Mesendoderm (in vitro differentiated cells): ENCODE measurements around the gene PRAMEF13. TPM values are rescaled to one million over a fixed set of nuclear protein-coding genes. Genes with fewer than 3 reads are reported as not detected.
"Not testable (repeated sequence)": the region's sequence is repeated elsewhere in the genome, so short reads cannot be mapped to it uniquely, and the experiment has no call there.

Experiments
- DNase-seq: peaks from one replicate; pipeline ENCODE4 v3.0.0; 2013
- H2AK5ac ChIP-seq: 2 replicates; pipeline ENCODE4 v1.6.1; 2013; ENCODE audit warnings: low read length, inconsistent platforms
- H2BK120ac ChIP-seq: 2 replicates; pipeline ENCODE4 v1.6.1; 2013; ENCODE audit warnings: low read depth, mild to moderate bottlenecking, low read length, moderate library complexity, mixed read lengths
- H2BK15ac ChIP-seq: replicated peaks from 2 replicates; pipeline ENCODE4 v1.6.1; 2013; ENCODE audit warnings: low read depth, mild to moderate bottlenecking, moderate library complexity
- H2BK5ac ChIP-seq: 2 replicates; pipeline ENCODE4 v1.6.1; 2013; ENCODE audit warnings: low read length, inconsistent platforms
- H3K18ac ChIP-seq: 2 replicates; pipeline ENCODE4 v1.6.1; 2013; ENCODE audit warnings: mild to moderate bottlenecking, low read length, mixed read lengths
- H3K23ac ChIP-seq: one replicate; pipeline ENCODE4 v1.6.1; 2013; ENCODE audit warnings: low read length
- H3K27ac ChIP-seq: 2 replicates; pipeline ENCODE4 v1.5.1; 2013; ENCODE audit warnings: low read depth, mild to moderate bottlenecking, inconsistent platforms, low read length, moderate library complexity
- H3K27me3 ChIP-seq: 2 replicates; pipeline ENCODE4 v1.6.1; 2013; ENCODE audit warnings: low read length, control low read depth, mild to moderate bottlenecking, inconsistent platforms; ENCODE audit not compliant: insufficient read depth, poor library complexity
- H3K36me3 ChIP-seq: 2 replicates; pipeline ENCODE4 v1.6.1; 2013; ENCODE audit warnings: low read length, inconsistent platforms; ENCODE audit not compliant: control insufficient read depth, insufficient read depth
- H3K4ac ChIP-seq: one replicate; pipeline ENCODE4 v1.6.1; 2013; ENCODE audit warnings: low read depth, mild to moderate bottlenecking, low read length, moderate library complexity
- H3K4me1 ChIP-seq: 2 replicates; pipeline ENCODE4 v1.6.1; 2013; ENCODE audit warnings: low read depth, low read length, inconsistent platforms; ENCODE audit not compliant: control insufficient read depth
- H3K4me2 ChIP-seq: 2 replicates; pipeline ENCODE4 v1.6.1; 2013; ENCODE audit warnings: low read length
- H3K4me3 ChIP-seq: 2 replicates; pipeline ENCODE4 v1.5.1; 2013; ENCODE audit warnings: mild to moderate bottlenecking, low read length
- H3K56ac ChIP-seq: one replicate; pipeline ENCODE4 v1.6.1; 2013; ENCODE audit warnings: low read length
- H3K79me1 ChIP-seq: 2 replicates; pipeline ENCODE4 v1.6.1; 2013; ENCODE audit warnings: low read length, inconsistent platforms
- H3K79me2 ChIP-seq: 2 replicates; pipeline ENCODE4 v1.6.1; 2013; ENCODE audit warnings: mild to moderate bottlenecking, low read length; ENCODE audit not compliant: control insufficient read depth, insufficient read depth
- H3K9ac ChIP-seq: 2 replicates; pipeline ENCODE4 v1.6.1; 2013; ENCODE audit warnings: low read length, inconsistent platforms
- H4K5ac ChIP-seq: one replicate; pipeline ENCODE4 v1.6.1; 2013; ENCODE audit warnings: low read length
- H4K8ac ChIP-seq: one replicate; pipeline ENCODE4 v1.6.1; 2013; ENCODE audit warnings: low read depth, mild to moderate bottlenecking, control low read depth, low read length, moderate library complexity
- WGBS: extraction: QIAGEN DNeasy Blood & Tissue Kit; methylation state at CpG from one replicate; pipeline ENCODE4 v1.1.7; 2013; ENCODE audit warnings: low lambda C conversion rate, missing lambda C conversion rate; ENCODE audit not compliant: insufficient coverage; ENCODE audit errors: extremely low coverage; 5-methylcytosine and 5-hydroxymethylcytosine counted together
- polyA plus RNA-seq, 2 experiments: library from polyadenylated mRNA; stranded (reverse); fragments of 200-250 nt; gene quantifications; one replicate each; pipeline ENCODE4 v1.2.3, GENCODE V29; 2013

Gene PRAMEF13
- not detected for polyA plus RNA-seq (2013, experiment 1 of 2)
- polyA plus RNA-seq (2013, experiment 2 of 2), result not detected

- H2BK120ac ChIP-seq, H3K79me2 ChIP-seq, H3K79me1 ChIP-seq: not testable (repeated sequence)
Measured at GRCh38 chr1:13201309-13201708, at the start of gene PRAMEF13. Gene PRAMEF13 (minus strand): TSS chr1:13201409. CDS start chr1:13199589, 1,820 bp downstream.

DNA sequence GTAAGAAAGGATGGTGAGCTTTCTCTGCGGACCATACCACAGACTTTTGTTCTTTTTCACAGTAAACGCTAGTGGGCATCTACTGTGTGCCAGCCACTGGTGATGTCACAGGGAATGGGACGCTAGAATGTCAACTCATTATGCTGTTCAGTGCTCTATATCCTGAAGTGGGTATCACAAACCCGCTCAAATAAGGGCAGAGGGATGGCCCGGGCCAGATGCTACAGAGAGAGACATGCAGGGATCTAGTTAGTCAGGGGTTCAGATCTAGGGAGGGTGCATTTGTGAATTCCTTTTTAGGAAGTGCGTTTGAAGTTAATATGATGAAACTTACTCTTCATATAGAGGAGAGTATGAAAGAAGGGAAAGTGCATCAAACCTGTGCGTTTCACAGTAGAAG lies 45.9 kb upstream of the PRAMEF13 start:
- DNase-seq, H3K27me3 ChIP-seq, H2BK15ac ChIP-seq, H2BK120ac ChIP-seq, H3K4ac ChIP-seq, H3K23ac ChIP-seq, H3K79me2 ChIP-seq, H3K4me3 ChIP-seq, H4K5ac ChIP-seq, H4K8ac ChIP-seq, H3K4me1 ChIP-seq, H3K79me1 ChIP-seq, H3K27ac ChIP-seq, H3K9ac ChIP-seq, H2AK5ac ChIP-seq, H2BK5ac ChIP-seq, H3K56ac ChIP-seq, H3K18ac ChIP-seq, H3K4me2 ChIP-seq, H3K36me3 ChIP-seq: not testable (repeated sequence)
- no CpG with 5 or more reads among the region's 7 CpGs for WGBS

More at GRCh38 chr1:13201309-13201708, at the start of gene PRAMEF13:
- H3K56ac ChIP-seq, H3K27me3 ChIP-seq, H4K5ac ChIP-seq, H3K23ac ChIP-seq, H3K27ac ChIP-seq, H3K18ac ChIP-seq, H3K9ac ChIP-seq, H4K8ac ChIP-seq, DNase-seq, H2BK15ac ChIP-seq, H3K4ac ChIP-seq, H3K4me3 ChIP-seq, H3K36me3 ChIP-seq, H3K4me2 ChIP-seq, H3K4me1 ChIP-seq, H2BK5ac ChIP-seq, H2AK5ac ChIP-seq: not testable (repeated sequence)
- no CpG with 5 or more reads among the region's 5 CpGs for WGBS

DNA sequence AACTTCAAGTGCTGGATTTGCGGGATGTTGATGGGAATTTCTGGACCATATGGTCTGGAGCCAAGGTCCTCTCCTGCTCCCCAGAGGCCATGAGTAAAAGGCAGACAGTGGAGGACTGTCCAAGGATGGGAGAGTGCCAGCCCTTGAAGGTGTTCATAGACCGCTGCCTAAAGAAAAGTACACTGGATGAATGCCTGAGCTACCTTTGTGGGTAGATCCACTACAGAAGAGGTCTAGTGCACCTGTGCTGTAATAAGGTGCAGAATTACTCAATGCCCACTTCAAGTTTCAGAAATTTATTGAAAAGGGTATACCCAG lies 45.3 kb upstream of the PRAMEF13 start:
- not testable (repeated sequence) for H3K18ac ChIP-seq, H3K23ac ChIP-seq, H3K9ac ChIP-seq, H3K27ac ChIP-seq, H3K79me2 ChIP-seq, H3K4me3 ChIP-seq, H4K8ac ChIP-seq, H4K5ac ChIP-seq, H2BK120ac ChIP-seq, DNase-seq, H2BK15ac ChIP-seq, H3K36me3 ChIP-seq, H3K27me3 ChIP-seq, H3K56ac ChIP-seq, H3K4me2 ChIP-seq, H3K79me1 ChIP-seq, H2BK5ac ChIP-seq, H3K4me1 ChIP-seq, H3K4ac ChIP-seq, H2AK5ac ChIP-seq
- no CpG with 5 or more reads among the region's 2 CpGs for WGBS

- H2BK120ac ChIP-seq, H3K36me3 ChIP-seq, H3K27ac ChIP-seq, H4K8ac ChIP-seq, H3K27me3 ChIP-seq, DNase-seq, H3K4me3 ChIP-seq, H3K9ac ChIP-seq, H3K79me2 ChIP-seq, H2BK5ac ChIP-seq, H2AK5ac ChIP-seq, H3K56ac ChIP-seq, H2BK15ac ChIP-seq, H3K4ac ChIP-seq, H3K18ac ChIP-seq, H3K4me2 ChIP-seq, H3K23ac ChIP-seq, H3K4me1 ChIP-seq, H4K5ac ChIP-seq, H3K79me1 ChIP-seq: not testable (repeated sequence)
- no CpG with 5 or more reads among the region's 5 CpGs for WGBS
Measured at GRCh38 chr1:13245841-13246553, 44.8 kb upstream of the PRAMEF13 start.

- not testable (repeated sequence) for H3K18ac ChIP-seq, H4K8ac ChIP-seq, H3K79me1 ChIP-seq, H3K4ac ChIP-seq, H3K4me3 ChIP-seq, H2BK120ac ChIP-seq, H4K5ac ChIP-seq, H2BK5ac ChIP-seq, DNase-seq, H3K4me1 ChIP-seq, H3K36me3 ChIP-seq, H3K23ac ChIP-seq, H3K27ac ChIP-seq, H3K4me2 ChIP-seq, H3K56ac ChIP-seq, H3K79me2 ChIP-seq, H3K9ac ChIP-seq, H2BK15ac ChIP-seq, H3K27me3 ChIP-seq, H2AK5ac ChIP-seq
- WGBS, result no CpG with 5 or more reads among the region's 9 CpGs
Measured at GRCh38 chr1:13243536-13244263, 42.5 kb upstream of the PRAMEF13 start.
